ENCODE results near the gene ALLC.

DNA sequence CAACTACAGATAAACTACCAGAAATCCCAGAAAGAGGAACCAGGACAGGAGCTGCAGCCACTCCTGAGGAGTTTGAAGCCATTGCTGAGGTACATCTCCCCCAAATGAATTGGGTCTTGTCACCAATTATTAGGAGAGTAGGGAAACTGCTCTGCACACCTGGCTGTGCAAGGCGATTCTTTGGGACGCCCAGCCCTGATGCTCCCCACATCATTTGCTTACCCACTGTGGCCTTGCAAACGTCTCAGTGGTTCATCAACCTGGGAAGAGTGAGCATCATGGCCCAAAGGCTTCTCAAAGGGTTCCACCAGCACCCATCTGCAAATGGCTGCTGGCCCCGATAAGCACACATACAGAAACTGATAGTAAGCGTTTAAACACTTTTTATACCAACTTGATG is 23.6 kb downstream of the ALLC start:
- TF ChIP-seq, protein P1, sequence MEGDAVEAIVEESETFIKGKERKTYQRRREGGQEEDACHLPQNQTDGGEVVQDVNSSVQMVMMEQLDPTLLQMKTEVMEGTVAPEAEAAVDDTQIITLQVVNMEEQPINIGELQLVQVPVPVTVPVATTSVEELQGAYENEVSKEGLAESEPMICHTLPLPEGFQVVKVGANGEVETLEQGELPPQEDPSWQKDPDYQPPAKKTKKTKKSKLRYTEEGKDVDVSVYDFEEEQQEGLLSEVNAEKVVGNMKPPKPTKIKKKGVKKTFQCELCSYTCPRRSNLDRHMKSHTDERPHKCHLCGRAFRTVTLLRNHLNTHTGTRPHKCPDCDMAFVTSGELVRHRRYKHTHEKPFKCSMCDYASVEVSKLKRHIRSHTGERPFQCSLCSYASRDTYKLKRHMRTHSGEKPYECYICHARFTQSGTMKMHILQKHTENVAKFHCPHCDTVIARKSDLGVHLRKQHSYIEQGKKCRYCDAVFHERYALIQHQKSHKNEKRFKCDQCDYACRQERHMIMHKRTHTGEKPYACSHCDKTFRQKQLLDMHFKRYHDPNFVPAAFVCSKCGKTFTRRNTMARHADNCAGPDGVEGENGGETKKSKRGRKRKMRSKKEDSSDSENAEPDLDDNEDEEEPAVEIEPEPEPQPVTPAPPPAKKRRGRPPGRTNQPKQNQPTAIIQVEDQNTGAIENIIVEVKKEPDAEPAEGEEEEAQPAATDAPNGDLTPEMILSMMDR (IDR thresholded peaks at IDR 0.05): no peak
- TF ChIP-seq POLR2A (IDR thresholded peaks at IDR 0.05): no peak

Measured in transverse colon (tissue), 3 donors.